NCI-H2227 treated with DMSO at 0.1 percent for 48 hours (cell line): ENCODE data around the gene LIMK2.
"Not testable (repeated sequence)": the region's sequence is repeated elsewhere in the genome, so short reads cannot be mapped to it uniquely, and the experiment has no call there.

Experiments used
- DNase-seq: peaks from one replicate; lab custom pipeline; 2025; lab: John Stamatoyannopoulos, UW

The LIMK2 gene

GRCh38 chr22:31211482-31211861, 626 bp upstream of the LIMK2 start:
- DNase-seq = no peak

GRCh38 chr22:31212783-31213629, 908 bp downstream of the LIMK2 start:
- DNase-seq = no peak

- DNase-seq = no peak
Observed at GRCh38 chr22:31215018-31215535, 3.0 kb downstream of the LIMK2 start.

GRCh38 chr22:31218565-31219262, 6.6 kb downstream of the LIMK2 start:
- DNase-seq = no peak

- no peak for DNase-seq
Observed at GRCh38 chr22:31221084-31221483, 9.0 kb downstream of the LIMK2 start.

- DNase-seq = no peak
Observed at GRCh38 chr22:31222736-31223135, 10.6 kb downstream of the LIMK2 start.

- no peak for DNase-seq
Observed at GRCh38 chr22:31223786-31224191, 11.7 kb downstream of the LIMK2 start.

GRCh38 chr22:31224691-31225090, 12.6 kb downstream of the LIMK2 start:
- DNase-seq = not testable (repeated sequence)

- no peak for DNase-seq
Observed at GRCh38 chr22:31227186-31227585, 15.1 kb downstream of the LIMK2 start.

- DNase-seq = no peak
Observed at GRCh38 chr22:31229402-31230079, 17.4 kb downstream of the LIMK2 start.

GRCh38 chr22:31230155-31230870, 18.2 kb downstream of the LIMK2 start:
- DNase-seq = no peak

GRCh38 chr22:31230871-31231621, 18.9 kb downstream of the LIMK2 start:
- peak; percentile 24 for DNase-seq

- DNase-seq = no peak
Observed at GRCh38 chr22:31233001-31233400, 20.9 kb downstream of the LIMK2 start.

GRCh38 chr22:31235081-31235480, 23.0 kb downstream of the LIMK2 start:
- no peak for DNase-seq

- DNase-seq = not testable (repeated sequence)
Observed at GRCh38 chr22:31236044-31236443, 23.9 kb downstream of the LIMK2 start.

- DNase-seq = no peak
Observed at GRCh38 chr22:31238057-31238456, 26.0 kb downstream of the LIMK2 start.

GRCh38 chr22:31239771-31240370, 27.8 kb downstream of the LIMK2 start:
- DNase-seq = no peak

- no peak for DNase-seq
Observed at GRCh38 chr22:31241200-31241599, 29.1 kb downstream of the LIMK2 start.

GRCh38 chr22:31241936-31242335, 29.8 kb downstream of the LIMK2 start:
- no peak for DNase-seq

GRCh38 chr22:31243339-31244045, 31.4 kb downstream of the LIMK2 start:
- DNase-seq = no peak
